Prostate gland (tissue), 2 donors: ENCODE measurements around the gene ELOVL5. TPM values are rescaled to one million over a fixed set of nuclear protein-coding genes. Genes with fewer than 3 reads are reported as not detected.

ENCODE experiments used
- DNase-seq: peaks from one replicate; pipeline ENCODE4 v3.0.0-alpha.2; 2019; ENCODE audit warnings: low spot score
- H3K27ac ChIP-seq, 2 donors: fragments of 200-600 bp; sonication (generic); 2 replicates each; pipeline ENCODE4 v1.5.1; 2017 to 2019
- H3K27me3 ChIP-seq: fragments of 200-600 bp; sonication (generic); replicated peaks from 2 replicates; pipeline ENCODE4 v1.5.1; 2019; ENCODE audit not compliant: insufficient read depth
- H3K36me3 ChIP-seq, 2 donors: fragments of 200-600 bp; sonication (generic); 1 replicate in 1 of 2; 2 replicates in 1 of 2; pipeline versions ENCODE4 v1.5.1 to v1.8.1; 2017 to 2019
- H3K4me1 ChIP-seq: fragments of 200-600 bp; sonication (generic); replicated peaks from 2 replicates; pipeline ENCODE4 v1.5.1; 2019
- H3K4me3 ChIP-seq, 2 donors: fragments of 200-600 bp; sonication (generic); 2 replicates each; pipeline ENCODE4 v1.5.1; 2017 to 2019
- H3K9me3 ChIP-seq: fragments of 200-600 bp; sonication (generic); 2 replicates; pipeline ENCODE4 v1.5.1; 2017
- CTCF ChIP-seq, 4 experiments: fragments of 200-600 bp in 2 of 4; fragments of 450-650 bp in 2 of 4; sonication (generic) in 2 of 4; IDR thresholded peaks; 1 replicate in 3 of 4; 2 replicates in 1 of 4; pipeline ENCODE4 v1.5.1; 2016 to 2019; ENCODE audit warnings: antibody characterized with exemption in 4 of 4, mild to moderate bottlenecking in 2 of 4, moderate library complexity in 2 of 4
- POLR2A ChIP-seq: fragments of 450-650 bp; IDR thresholded peaks from one replicate; pipeline ENCODE4 v1.6.1; 2016; ENCODE audit warnings: antibody characterized with exemption, mild to moderate bottlenecking
- POLR2AphosphoS5 ChIP-seq: sonication (generic); formaldehyde crosslinking; IDR thresholded peaks from one replicate; pipeline ENCODE4 v1.6.1; 2017; ENCODE audit warnings: antibody characterized with exemption
- WGBS: methylation state at CpG from one replicate; pipeline ENCODE4 v1.1.5; 2018; 5-methylcytosine and 5-hydroxymethylcytosine counted together
- intact Hi-C: fragments of 100-400 bp; cut with DNase I; formaldehyde crosslinking; loops from one replicate; pipeline ENCODE4 v1.14.2; 2022
- total RNA-seq, 2 donors: library from RNA; depleted of rRNA; stranded (reverse); fragments of >200 nt; gene quantifications; one replicate each; pipeline ENCODE4 v1.1.0, GENCODE V29; 2016

The ELOVL5 gene
- total RNA-seq, 2 donors from 2014 or later = 193 to 353 TPM

GRCh38 chr6:53257533-53257932, 91.2 kb downstream of the ELOVL5 start:
- 78% methylated on average over 2 of the region's 2 CpGs for WGBS
- TF ChIP-seq POLR2A (no peak), POLR2AphosphoS5 (no peak), CTCF (IDR thresholded peaks at IDR 0.05) (no peak)
- no peaks in the 10 kb centered on the region for H3K27me3 ChIP-seq
- no peak overlapping the region for H3K4me3 ChIP-seq
- no peaks in the 10 kb centered on the region for H3K4me1 ChIP-seq
- H3K9me3 ChIP-seq = no peaks in the 10 kb centered on the region
- H3K27ac ChIP-seq = no peak overlapping the region
- DNase-seq = no peak
- H3K36me3 ChIP-seq = peaks cover 0 to 4% of the 10 kb centered on the region in 2 donors
- intact Hi-C loops = no loop called here

GRCh38 chr6:53257001-53257400, 91.7 kb downstream of the ELOVL5 start:
- TF ChIP-seq CTCF (IDR thresholded peaks at IDR 0.05) (no peak), POLR2A (no peak), POLR2AphosphoS5 (no peak)
- Histone ChIP-seq H3K4me1 (no peaks in the 10 kb centered on the region), H3K9me3 (no peaks in the 10 kb centered on the region), H3K4me3 (no peak overlapping the region), H3K36me3 (peaks cover 0 to 4% of the 10 kb centered on the region in 2 donors), H3K27me3 (no peaks in the 10 kb centered on the region), H3K27ac (no peak overlapping the region)
- 54% methylated on average over 3 of the region's 3 CpGs for WGBS
- no peak for DNase-seq
- intact Hi-C loops = no loop called here

DNA sequence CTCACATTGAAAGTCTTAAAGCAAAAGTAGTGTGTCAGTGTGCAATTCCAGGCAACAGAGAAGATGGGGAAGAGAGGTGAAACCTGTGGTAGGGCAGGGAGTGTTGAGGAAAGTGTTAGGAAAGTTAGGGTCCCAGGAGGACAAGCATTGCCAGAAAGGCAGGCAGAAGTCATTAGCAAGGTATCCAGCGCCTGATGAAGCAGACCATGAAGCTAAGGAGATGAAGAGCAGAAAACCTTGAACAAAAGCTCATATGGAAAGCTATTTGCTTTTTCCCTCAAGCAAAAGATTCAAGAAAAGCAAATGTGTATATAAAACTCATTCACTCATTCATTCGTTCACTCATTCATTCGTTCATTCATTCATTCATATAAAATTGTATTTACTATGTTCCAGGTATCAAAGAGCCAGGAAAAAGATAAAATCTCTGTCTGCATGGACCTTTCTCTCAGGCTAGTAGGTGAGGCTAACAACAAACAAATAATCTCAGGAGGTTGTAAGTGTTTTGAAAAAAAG, 96.5 kb downstream of the ELOVL5 start:
- no peaks in the 10 kb centered on the region for H3K27me3 ChIP-seq
- H3K9me3 ChIP-seq = no peaks in the 10 kb centered on the region
- H3K4me3 ChIP-seq = no peak overlapping the region
- H3K36me3 ChIP-seq = no peaks in the 10 kb centered on the region
- H3K4me1 ChIP-seq = no peaks in the 10 kb centered on the region
- 62% methylated on average over 3 of the region's 3 CpGs for WGBS
- TF ChIP-seq POLR2A (no peak), POLR2AphosphoS5 (no peak), CTCF (IDR thresholded peaks at IDR 0.05) (no peak)
- no peak overlapping the region for H3K27ac ChIP-seq
- intact Hi-C loops = no loop called here
- no peak for DNase-seq

DNA sequence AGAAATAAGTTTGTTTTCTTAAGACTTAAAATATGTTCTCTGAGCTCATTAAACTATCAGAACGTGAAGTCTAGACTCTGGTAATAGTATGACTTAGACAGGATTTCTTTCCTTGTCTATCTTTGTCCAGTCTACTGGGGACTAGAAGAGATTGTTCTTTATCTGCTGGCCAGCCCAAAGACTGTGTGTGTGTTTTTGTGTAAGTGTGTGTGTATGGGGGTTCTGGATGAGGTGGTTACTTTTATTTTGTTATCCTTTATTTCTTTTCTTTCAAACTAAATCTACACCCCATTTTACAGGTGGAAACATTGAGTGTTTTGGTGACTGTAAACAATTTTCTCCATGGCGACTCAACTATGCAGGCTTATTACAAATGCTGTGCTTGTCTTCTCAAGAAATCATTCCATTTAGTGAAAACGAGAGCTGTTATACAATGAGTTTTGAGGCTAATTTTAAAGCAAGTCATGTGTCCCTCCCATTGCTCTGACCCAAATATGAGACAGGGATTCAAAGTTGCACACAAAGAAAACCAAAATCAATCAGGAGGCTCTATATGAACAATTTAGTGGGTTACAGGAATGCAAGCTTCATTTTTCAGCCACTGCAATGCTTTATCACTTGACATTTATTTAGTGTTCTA, 97.6 kb downstream of the ELOVL5 start:
- intact Hi-C loops = no loop called here
- no peak overlapping the region for H3K27ac ChIP-seq
- no peaks in the 10 kb centered on the region for H3K9me3 ChIP-seq
- H3K36me3 ChIP-seq = no peaks in the 10 kb centered on the region
- no peak for TF ChIP-seq POLR2AphosphoS5
- TF ChIP-seq POLR2A = no peak
- no peak for TF ChIP-seq CTCF (IDR thresholded peaks at IDR 0.05)
- WGBS = 50% methylated on average over 3 of the region's 3 CpGs
- H3K4me1 ChIP-seq = no peaks in the 10 kb centered on the region
- no peaks in the 10 kb centered on the region for H3K27me3 ChIP-seq
- H3K4me3 ChIP-seq = no peak overlapping the region
- DNase-seq = no peak
